Hepatocyte (in vitro differentiated cells): Measurements from ENCODE around the gene CEP120.

ENCODE experiments used
- CTCF ChIP-seq: fragments of 200-600 bp; sonication (generic); IDR thresholded peaks from 2 replicates; pipeline ENCODE4 v1.5.1; 2016; ENCODE audit warnings: antibody characterized with exemption, mild to moderate bottlenecking; ENCODE audit not compliant: poor library complexity
- EZH2 ChIP-seq: fragments of 200-600 bp; sonication (generic); IDR thresholded peaks from 2 replicates; pipeline ENCODE4 v1.6.1; 2016; ENCODE audit warnings: antibody characterized with exemption, mild to moderate bottlenecking, borderline replicate concordance
- EZH2phosphoT487 ChIP-seq: fragments of 200-600 bp; sonication (generic); IDR thresholded peaks from one replicate; pipeline ENCODE4 v1.6.1; 2018; ENCODE audit warnings: antibody characterized with exemption, mild to moderate bottlenecking, low read depth, moderate library complexity; ENCODE audit not compliant: unreplicated experiment, severe bottlenecking

GRCh38 chr5:123298335-123299030, 124.7 kb downstream of the CEP120 start:
- TF ChIP-seq EZH2phosphoT487 = no peak
- TF ChIP-seq CTCF = no peak
- TF ChIP-seq EZH2 = no peak
